HG02840 (cell line): ENCODE data around the gene DUSP6.
"Not testable (repeated sequence)": the region's sequence is repeated elsewhere in the genome, so short reads cannot be mapped to it uniquely, and the experiment has no call there.

Experiments
- ATAC-seq: cut with Tn5 transposase; IDR thresholded peaks from one replicate; pipeline ENCODE4 v1.9.1; 2021; ENCODE audit warnings: mild to moderate bottlenecking, moderate library complexity, moderate number of reproducible peaks; ENCODE audit not compliant: unreplicated experiment, low FRiP score

Gene DUSP6

DNA sequence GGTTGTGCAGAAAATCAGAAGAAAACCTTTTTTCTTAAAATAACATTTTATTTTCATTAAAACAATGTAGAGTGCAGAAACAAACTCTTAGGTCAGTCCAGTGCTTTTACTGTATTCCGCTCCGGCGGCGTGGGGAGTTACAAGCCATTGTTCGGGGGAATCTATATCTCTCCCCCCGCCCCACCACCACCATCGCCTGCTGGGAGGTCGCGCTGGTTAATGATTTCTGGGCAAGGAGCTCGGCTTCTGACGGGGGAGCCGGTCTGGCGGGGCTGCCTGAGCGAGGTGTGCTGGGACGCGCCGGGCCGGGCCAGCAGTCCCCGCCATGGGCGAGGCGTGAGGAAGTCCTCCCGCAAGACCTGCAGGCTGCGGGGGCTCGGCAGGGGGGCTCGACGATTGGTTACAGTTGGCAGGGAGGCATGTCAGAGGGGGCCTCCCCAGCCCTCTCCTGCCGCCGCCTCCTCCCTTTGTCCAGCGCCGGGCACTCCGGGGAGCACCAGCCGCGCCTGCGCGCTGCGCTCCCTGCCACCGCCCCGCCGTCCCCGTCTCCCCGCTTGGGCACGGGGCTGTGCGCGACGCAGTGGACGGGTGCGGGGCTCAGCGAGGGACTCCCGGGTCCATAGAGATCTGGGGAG lies 1.0 kb upstream of the DUSP6 start:
- ATAC-seq, result no peak

- no peak for ATAC-seq
These were observed 134 bp downstream of the DUSP6 start for GRCh38 chr12:89352242-89352491.

- no peak for ATAC-seq
These were observed 636 bp downstream of the DUSP6 start for GRCh38 chr12:89351489-89352241.

DNA sequence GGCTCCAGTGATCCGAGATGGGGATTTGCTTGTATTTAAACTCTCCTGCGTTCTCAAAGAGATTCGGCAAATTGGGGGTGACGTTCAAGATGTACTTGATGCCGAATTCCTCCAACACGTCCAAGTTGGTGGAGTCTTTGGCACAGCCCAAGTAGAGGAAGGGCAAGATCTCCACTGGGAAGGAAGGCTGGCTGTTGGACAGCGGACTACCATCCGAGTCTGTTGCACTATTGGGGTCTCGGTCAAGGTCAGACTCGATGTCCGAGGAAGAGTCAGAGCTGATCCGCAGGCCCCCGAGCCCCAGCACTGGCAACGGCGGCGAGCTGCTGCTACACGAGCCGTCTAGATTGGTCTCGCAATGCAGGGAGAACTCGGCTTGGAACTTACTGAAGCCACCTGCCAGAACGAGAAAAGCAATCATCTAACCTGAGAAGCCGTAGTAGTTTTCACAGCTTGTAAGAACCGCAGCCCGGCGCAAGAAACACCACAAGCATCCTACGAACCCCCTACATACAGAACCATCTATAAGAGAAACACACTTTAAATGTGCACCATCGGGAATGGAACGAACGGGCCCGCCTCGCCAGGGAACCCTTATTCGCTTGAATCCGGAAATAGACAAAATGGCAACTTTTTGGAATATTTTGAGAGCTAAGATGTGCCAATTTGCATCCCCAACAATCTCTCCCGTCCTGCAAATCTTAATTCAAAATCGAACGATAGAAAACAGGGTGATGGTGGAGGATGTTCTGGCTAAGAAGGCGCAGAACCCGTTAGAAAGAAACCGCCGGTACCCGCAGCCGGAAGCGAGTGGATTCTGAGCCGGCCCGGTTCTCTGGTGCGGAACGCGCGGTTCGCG lies 1.4 kb downstream of the DUSP6 start:
- no peak for ATAC-seq

- ATAC-seq, result no peak
These were observed 2.1 kb downstream of the DUSP6 start for GRCh38 chr12:89350260-89350629.

GRCh38 chr12:89349814-89350213 lies 2.5 kb downstream of the DUSP6 start:
- ATAC-seq, result no peak

DNA sequence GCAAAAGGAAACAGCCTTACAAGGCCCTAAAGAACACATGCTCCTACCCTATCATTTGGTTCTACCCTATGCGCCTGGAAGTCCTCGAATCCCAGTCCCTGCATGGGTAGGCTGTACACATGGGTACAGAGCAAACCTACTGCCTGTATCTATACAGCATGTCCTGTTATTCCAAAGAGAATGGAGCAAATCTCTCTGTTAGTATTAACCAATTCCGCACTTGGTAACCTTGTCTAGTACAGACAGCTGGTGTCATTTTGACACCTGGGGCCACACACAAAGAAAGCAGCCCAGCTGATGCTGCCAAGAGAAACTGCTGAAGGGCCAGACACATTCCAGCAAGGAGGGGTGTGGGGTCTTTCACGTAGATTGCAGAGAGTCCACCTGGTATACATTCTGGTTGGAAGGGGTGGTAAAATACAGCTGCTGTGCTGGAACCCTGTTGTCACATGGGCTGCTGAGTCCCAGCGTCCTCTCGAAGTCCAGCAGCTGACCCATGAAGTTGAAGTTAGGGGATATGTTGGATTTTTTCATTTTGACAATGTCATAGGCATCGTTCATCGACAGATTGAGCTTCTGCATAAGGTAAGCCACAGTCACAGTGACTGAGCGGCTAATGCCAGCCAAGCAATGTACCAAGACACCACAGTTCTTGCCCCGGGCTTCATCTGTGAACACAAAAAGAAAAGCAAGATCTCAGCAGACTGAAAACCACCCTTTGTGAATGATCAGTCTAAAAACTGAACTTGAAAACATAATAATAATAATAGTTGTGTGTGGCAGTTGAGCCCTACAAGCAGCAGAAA lies 3.2 kb downstream of the DUSP6 start:
- ATAC-seq, result no peak

- no peak for ATAC-seq
These were observed 4.9 kb downstream of the DUSP6 start for GRCh38 chr12:89347325-89347829.

GRCh38 chr12:89346741-89347324 lies 5.5 kb downstream of the DUSP6 start:
- peak; percentile 2 for ATAC-seq

DNA sequence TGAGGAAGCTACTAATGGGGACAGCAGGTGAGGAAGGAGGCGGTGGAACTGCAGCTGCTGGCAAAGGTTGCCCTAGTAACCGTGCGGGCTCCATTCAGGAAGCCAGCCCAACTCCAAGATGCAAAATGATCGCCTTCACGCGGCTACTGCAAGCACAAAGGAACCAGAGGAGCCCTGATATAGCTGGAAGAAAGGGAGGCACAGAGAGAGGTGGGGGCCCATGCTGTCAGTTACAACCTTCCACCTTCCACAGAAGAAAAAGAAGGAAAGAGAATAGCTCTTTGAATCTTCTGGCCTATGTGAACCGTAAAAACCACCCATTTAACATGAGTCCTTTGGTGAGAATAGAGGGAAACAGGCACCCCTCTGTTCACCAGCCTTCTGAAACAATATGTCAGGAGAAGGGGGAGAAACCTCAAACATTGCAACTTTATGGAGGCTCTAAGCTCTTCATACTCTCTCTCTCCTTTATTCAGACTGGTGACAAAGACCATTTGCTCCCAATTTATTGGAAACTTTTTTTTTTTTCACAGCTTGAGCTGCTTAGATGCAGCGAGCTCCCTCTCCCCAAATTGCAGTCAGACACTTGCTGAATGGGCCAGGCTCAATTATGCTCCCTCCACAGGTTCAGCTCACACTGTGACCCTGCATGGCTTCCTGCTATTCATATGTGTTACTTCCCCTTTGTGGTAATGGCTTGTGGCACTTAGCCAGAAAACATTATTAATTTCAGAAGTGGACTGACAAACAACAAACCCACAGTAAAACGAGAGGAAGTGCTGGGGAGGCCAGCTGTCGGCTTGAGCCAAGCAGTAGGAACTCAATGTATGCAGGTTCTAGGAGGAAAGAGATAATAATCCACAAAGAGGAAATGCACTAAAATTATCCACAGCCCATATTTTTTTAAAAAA lies 6.2 kb downstream of the DUSP6 start:
- peak; percentile 99 for ATAC-seq

DNA sequence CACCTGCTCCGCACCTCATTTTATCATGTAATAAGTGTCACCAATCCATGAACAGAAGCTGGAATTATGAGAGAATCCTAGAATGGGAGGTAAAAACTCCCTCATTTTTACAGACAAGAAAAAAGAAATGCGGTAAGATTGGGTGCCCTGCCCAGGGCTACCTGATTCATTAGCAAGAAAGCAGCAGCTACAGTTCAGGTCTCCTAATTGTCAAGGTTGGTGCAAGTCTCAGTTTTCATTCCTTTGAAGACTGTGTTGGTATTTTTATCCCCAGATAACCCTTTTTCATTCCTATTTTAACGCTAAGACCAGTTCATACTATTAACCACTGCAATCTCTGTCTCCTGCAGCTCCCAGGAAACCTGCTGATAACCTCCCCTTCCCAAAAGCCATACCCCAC lies 6.9 kb downstream of the DUSP6 start:
- ATAC-seq, result no peak

DNA sequence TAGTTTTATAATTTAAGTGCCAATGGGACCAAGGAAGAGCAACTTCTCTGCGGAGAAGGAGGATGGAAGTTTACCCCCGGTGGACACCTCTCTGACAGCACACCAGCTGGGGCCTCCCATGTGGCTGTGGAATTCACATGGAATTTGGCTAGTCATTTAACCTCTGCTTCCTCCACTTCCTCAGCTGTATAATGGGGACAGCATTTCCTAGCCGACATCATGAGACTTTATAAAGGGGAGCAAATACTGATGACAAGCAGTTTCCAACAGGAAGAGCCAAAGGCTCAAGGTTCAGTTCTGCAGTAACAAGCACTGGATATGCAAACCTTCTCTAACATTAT lies 7.5 kb downstream of the DUSP6 start:
- ATAC-seq, result no peak

DNA sequence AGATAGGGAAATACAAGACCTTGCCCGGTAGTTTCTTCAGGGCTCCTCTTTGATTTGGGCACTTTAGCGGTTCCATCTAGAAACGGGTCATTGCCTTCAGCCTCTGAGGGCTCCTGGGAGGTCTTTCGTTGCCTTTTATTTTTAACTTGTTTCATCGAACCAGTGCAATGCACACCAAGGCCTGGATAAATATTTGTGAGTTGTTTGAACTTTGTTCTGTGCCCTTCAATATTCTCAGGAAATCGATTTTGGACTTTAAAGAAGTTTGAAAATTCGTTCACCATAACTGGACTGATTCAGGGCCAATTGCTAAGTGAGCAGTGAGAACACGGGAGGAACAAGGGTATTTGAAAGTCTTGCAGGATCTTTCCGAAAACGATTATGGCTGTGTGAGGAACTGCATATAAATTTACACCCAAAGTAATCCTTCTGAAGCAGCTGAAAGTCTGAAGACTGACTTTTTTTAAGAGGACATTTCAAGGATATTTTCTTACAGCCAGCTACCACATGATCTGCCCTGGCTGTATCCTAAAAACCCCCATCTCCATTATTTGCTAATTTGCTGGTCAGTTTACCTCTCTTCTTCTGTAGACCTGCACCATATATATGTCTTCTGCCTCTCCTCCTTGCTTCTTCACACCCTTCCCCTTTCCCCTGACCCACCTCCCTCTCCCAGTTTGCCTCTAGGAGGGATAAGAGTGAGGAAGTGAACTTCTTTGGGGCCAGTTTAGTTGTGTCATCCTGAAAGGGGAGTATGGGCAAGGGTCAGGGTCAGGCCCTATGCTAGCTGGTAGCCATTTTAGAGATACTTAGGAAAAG lies 8.0 kb downstream of the DUSP6 start:
- no peak for ATAC-seq

DNA sequence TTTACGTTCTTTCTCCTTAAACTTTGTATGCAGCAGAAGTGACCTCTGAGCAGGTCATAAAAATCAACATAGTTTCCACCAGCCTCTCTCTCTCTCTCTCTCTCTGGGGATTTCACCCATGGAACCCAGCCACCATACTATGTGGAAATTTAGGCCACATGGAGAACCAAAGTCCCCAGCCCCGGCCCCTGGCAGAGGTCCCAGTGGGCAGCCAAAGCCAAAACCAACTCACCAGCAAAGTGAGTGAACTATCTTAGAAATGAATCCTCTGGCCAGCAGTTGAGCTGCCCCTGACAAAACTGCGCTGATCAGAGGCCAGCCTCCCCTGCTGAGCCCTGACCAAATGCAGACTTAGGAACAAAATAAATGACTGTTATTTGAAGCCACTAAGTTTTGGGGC lies 9.2 kb downstream of the DUSP6 start:
- no peak for ATAC-seq

DNA sequence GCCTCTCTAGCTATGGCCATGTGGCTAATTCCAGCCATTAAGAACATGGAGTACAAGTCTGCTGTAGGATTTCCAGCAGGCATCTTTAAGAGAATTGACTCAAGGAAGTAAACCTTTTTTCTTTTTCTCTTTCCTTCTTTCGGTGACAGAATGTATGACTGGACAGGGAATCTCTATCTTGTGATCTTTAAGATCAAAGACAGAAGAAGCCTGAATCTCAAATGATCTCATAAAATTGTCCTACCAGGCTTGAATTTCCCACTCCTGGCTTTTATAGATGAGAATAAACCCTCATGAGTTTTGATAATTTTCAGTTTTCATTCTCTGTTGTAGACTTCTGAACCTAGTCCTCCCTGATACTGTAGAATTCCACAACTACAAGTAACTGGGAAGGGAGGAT lies 11.4 kb downstream of the DUSP6 start:
- ATAC-seq, result no peak

GRCh38 chr12:89339526-89339925 lies 12.8 kb downstream of the DUSP6 start:
- no peak for ATAC-seq

- not testable (repeated sequence) for ATAC-seq
These were observed 15.2 kb downstream of the DUSP6 start for GRCh38 chr12:89337136-89337535.

DNA sequence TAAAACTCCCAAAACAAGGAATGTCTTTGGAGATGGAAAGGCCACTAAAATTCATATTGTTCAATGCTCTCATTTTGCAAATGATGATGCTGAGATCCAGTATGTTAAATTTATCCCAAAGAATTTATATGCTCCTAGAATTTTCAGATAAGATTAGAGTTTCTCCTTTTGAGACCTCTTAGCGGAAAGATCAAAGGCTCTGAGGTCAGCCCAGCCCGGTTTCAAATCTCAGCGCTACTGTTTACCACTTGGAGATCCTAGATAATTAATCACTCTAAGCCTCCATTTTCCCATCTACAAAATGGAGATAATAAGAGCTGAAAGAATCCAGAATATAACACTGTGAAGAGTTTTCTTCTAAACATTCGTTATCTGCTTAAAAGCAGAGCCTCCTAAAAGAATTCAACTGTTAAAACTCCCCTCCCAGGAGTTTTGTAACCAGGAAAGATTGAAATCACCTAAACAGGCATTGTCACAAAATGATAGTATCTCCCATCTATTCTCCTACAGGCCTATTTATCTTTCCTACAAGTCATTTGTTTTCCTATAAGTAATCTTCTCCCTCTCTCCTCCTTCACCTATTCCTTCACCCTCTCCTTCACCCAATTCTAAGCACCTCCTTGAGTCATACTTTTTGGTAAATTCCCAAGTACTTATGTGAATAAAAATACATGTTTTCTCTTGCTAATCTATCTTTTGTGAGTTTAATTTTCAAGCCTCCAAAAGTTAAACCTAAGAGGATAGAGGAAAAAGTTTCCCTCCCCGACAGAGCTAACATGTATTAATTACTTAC lies 16.7 kb downstream of the DUSP6 start:
- ATAC-seq, result no peak
